HG02678 (cell line): ENCODE measurements around the gene TMEM131.
"Not testable (repeated sequence)": the region's sequence is repeated elsewhere in the genome, so short reads cannot be mapped to it uniquely, and the experiment has no call there.

Experiments used
- ATAC-seq: cut with Tn5 transposase; IDR thresholded peaks from one replicate; pipeline ENCODE4 v1.9.1; 2021; ENCODE audit warnings: mild to moderate bottlenecking, moderate library complexity; ENCODE audit not compliant: unreplicated experiment

The TMEM131 gene, protein sequence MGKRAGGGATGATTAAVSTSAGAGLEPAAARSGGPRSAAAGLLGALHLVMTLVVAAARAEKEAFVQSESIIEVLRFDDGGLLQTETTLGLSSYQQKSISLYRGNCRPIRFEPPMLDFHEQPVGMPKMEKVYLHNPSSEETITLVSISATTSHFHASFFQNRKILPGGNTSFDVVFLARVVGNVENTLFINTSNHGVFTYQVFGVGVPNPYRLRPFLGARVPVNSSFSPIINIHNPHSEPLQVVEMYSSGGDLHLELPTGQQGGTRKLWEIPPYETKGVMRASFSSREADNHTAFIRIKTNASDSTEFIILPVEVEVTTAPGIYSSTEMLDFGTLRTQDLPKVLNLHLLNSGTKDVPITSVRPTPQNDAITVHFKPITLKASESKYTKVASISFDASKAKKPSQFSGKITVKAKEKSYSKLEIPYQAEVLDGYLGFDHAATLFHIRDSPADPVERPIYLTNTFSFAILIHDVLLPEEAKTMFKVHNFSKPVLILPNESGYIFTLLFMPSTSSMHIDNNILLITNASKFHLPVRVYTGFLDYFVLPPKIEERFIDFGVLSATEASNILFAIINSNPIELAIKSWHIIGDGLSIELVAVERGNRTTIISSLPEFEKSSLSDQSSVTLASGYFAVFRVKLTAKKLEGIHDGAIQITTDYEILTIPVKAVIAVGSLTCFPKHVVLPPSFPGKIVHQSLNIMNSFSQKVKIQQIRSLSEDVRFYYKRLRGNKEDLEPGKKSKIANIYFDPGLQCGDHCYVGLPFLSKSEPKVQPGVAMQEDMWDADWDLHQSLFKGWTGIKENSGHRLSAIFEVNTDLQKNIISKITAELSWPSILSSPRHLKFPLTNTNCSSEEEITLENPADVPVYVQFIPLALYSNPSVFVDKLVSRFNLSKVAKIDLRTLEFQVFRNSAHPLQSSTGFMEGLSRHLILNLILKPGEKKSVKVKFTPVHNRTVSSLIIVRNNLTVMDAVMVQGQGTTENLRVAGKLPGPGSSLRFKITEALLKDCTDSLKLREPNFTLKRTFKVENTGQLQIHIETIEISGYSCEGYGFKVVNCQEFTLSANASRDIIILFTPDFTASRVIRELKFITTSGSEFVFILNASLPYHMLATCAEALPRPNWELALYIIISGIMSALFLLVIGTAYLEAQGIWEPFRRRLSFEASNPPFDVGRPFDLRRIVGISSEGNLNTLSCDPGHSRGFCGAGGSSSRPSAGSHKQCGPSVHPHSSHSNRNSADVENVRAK (N-terminal part only)

DNA sequence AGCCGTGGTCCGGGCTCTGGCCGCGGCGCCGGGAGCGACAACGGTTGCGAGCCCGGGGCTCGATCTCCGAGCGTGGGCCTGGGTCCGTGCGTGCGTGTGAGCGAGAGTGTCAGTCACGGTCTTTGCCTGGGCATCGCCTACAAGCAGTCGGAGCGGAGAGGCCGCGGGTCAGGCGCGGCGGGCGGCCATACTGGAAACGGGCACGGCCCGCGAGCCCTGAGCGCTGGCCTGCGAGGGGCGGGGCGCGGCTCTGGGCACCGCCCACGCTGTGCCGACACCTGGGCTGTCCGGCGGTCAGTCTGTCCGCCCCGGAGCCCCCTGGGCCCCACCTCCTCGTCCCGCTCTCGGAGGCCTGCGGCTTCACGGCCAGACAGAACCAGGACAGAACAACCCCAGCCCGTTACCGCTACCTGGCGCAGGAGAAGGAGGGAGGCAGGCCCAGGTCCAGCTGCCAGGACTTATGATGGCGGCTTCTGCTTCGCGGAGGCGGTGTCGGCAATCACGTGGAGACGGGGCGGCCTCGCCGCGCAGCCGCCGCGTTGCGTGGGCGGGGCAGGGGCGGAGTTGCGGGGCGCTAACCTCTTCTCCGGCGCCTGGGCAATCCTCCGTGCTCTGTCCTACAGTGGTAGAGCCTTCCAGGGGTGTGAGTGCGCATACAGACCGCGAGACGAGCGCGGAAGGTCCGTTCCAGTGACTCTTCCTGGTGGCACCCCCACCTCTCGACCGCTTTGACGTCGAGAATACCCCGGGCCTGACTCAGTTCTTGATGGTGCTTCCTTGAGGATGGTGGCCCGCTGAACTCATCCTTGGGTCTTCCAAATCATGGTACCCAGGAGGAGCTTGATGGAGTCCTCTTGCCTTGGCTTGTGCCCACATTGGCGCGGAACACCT, at the start of gene TMEM131:
Gene TMEM131, minus strand, starts transcription at position 215 of the 891 bp plus-strand sequence. CDS start 286 bp downstream, outside the sequence.
- peak; percentile 76 for ATAC-seq

DNA sequence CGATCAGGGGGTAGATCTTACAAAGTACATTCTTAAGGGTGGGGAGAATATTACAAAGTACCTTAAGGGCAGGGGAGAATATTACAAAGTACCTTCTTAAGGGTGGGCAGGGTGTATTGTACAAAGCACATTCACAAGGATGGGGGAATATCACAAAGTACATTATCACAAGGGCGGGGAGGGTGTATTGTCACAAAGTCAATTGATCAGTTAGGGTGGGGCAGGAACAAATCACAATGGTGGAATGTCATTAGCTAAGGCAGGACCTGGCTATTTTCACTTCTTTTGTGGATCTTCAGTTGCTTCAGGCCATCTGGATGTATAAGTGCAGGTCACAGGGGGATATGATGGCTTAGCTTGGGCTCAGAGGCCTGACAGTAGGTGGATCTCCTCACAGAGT, 49.0 kb upstream of the TMEM131 start:
- not testable (repeated sequence) for ATAC-seq

DNA sequence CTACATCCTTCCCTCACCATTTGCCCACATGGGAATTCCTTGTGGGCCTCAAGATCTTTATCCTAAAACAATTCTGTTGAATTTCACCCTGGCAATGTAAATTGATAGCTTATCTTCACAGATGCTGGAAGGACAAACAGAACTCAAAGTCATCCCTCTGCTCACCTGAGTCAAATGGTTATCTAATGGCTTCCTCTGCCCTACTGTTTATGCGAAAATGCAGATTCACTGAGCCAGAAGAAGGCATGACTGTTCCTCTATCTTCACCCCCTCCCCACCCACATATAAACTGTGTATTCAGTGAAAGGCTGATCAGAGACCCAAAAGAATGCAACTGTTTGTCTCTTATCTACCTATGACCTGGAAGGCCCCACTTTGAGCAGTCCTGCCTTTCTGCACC, 47.4 kb upstream of the TMEM131 start:
- ATAC-seq: no peak

DNA sequence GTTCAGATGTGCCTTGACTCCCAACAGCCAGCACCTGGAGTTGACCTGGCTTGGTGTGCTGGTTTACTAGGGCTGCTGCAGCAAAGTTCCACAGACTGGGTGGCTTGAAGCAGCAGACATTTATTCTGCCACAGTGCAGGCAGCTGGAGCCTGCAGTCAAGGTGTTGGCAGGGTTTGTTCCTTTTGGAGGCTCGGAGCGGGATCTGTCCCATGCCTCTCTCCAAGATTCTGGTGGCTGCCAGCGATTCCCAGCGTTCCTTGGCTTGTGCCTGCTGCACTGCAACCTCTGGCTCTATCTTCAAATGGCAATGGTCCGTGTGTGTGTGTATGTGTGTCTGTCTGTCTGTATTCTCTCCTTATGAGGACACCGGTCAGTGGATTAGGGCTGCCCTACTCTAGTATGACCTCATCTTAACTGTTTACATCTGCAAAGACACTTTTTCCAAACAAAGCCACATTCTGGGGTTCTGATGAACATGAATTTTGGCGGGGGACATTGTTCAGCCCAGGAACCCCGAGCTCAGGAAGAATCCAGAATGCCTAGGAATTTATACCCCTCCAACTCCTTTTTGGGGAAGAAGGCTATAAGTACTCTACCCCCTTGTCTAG, 44.7 kb upstream of the TMEM131 start:
- ATAC-seq: no peak

DNA sequence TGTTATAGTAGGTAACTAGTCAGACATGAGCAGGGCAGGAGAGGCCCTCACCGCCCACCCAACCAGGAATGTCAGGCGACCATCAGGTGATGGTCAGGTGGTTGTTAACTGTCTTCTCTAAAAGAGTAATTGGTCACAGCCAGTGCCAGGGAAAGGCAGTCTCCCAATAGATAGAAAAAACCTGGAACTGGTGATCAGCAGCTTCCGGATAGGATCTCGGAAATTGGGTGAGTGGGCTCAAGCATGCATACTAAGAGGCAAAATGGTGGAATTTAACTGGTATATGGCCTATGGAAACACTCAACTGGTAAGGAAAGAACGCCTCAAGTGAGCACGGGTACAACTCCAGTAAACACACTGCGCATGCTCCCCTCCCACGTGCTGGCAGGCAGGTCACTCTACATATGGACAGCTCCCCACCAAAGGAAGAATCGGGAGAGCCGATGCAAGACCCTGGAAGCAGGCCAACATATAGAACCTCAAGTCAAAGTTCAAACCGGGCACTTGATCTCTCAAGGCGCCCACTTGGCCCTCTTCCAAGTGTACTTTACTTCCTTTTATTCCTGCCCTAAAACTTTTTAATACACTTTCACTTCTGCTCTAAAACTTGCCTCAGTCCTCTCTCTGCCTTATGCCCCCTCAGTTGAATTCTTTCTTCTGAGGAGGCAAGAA, 43.5 kb upstream of the TMEM131 start:
- ATAC-seq: no peak

DNA sequence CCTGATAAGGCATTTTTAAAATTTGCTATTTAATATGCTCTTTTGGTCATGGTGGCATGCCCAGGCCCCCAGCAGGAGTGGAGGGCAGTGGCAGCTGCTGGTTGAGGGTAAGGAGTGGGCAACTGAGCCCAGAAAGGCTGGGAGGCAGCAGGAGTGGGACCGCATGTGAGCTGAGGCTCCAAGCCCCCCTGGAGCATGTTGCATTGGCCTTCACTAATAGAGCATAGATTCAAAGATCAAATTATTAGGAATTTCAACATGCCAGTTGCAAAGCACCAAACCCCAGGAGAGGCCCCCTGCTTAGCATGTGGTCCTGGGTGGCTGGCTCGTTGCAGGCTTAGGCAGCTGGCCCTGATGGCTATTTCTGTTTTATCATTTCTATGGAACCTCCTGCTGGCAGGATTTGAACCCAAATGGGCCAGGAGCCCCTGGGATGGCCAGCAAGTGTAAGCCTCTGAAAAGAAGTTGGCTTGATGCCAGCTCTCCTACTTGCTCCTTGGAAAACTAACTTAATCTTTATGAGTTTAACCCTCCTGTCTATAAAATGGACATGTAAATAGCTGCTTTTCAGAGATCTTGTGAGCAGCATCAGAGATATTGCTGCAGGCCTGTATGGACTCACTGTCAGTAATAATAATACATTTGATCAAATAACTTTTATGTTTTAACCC, 42.1 kb upstream of the TMEM131 start:
- ATAC-seq: no peak

DNA sequence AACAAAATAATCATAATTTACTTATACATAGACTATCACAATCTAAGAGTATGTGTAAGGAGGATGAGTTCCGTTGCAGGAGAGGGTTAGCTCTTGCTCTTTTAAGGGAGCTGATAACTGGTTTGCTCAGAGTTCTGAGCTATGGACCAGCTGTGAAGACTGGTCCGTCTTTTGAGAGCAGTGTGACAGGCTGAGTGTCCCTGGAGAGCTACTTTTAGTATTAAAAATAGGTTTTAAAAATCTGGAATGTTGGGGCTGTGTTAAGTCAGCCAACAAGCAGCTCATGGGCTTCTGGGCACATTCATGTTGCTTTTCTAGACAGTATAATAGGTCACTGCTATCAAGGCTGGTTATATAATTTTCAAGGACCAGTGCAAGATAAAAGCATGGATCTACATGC, 41.5 kb upstream of the TMEM131 start:
- no peak for ATAC-seq

DNA sequence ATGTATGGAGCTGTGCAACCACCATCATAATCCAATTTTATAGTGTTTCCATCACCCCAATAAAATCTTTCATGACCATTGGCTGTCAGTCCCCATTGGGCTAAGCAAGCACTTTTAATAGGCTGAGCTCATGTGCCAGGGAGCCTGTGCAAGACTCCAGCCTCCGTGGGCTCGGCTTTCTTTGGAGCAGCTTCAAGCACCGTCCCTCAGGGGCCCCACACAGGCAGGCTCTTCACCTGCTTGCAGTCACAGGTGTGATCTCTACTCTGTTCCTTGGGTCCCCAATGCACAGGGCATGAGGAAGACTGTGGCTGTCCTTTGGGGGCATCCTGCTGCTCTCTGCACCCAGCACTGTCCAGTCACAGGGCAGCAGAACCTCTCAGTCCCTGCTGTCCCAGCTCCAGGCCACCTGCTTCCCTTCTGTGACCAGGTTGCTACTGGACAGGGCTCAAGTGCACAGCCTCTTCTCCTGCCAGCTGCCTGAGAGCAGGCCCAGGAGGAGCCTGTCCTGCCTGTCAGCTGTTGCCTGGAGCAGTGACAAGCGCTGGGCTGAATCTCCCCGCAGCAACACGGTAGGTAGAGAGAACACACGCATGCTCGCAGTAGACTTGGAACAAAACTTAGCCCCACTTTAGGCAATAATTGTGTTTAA, 40.7 kb upstream of the TMEM131 start:
- ATAC-seq: no peak

DNA sequence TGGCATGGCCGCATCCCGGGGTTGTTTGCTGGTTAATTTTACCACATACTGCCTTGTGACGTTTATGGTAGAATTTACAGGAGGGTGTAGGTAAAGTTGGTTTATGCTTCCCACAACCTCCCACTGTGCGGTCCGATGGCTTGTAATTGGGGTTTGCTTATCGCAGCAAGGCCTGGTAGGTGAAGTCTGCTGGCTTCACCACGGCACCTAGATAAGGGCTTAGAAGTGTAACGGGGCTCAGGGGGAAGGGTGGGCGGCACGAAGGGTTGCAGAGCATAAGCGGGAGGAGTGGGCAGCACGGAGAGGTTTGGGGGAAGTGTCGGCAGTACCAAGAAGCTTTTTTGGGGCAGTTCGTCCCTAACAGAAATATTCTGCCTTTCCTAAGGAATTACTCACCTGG, 39.0 kb upstream of the TMEM131 start:
- no peak for ATAC-seq

DNA sequence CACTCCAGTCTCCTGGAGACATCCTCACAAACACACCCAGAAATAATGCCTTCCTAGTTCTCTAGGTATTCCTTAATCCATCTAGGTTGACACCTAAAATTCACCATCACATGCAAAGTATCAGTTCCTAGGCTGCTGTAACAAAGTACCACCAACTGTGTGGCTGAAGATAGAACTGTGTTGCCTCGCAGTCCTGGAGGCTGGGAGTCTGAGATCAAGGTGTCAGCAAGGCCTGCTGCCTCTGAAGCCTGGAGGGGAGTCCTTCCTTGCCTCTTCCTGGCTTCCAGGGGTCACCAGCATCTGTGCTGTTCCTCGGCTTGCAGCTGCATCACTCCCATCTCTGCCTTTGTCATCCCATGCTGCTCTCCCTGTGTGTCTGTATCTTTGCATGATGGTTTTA, 36.3 kb upstream of the TMEM131 start:
- ATAC-seq: no peak

DNA sequence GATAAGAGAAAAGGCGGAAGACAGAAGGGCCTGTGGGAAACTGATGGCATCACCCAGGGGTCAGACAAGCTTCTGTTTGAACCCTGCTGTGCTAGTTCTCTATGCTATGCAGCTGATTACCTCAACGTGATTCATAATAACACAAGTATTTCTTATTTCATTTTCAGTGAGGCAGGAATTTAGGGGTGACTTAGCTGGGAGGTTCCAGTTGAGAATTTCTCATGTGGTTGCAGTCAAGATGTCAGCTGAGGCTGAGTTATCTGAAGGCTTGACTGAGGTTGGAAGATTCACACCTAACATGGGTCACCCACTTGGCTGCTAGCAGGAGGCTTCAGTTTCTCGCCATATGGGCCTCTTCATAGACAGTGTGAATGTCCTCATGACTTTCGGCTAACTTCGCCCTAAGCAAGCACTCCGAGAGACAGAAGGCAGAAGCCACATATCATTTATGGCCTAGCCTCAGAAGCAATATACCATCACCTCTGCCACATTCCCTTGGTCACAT, 34.0 kb upstream of the TMEM131 start:
- no peak for ATAC-seq

DNA sequence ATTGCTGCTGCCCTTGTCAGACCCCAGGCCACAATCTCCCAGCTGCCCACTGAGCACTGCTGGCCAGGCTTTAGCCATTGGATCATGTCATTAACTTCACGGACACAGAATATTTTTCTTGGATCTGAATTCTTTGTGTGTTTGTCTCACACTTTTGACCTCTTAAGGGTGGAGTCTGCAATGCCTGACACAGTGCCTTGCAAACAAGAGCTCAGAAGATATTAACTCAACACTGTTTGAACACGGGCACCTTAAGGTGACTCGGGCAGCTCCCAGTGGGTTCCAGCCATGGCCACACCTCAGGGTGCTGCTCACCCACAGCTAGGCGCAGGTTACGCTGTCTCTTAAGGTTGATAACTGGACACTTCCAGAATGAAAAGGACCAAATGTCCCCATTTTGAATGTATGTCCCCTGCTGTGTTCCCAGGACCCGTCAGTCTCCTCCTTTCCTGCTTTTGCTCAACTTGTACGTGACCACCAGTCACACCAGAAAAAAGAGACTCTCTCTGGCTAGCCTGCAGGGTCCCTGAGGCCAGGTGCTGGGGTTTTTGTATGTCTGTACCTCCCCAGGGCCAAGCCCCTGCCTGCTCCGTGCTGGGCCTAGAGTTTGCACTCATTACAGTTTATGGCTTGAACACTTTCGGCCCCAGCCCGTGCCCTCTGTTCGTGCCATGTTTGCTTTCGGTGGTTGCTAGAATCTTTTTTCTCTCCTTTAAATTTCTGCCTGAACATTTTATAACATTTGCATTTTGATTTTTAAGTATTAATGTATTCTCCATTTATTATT, 33.4 kb upstream of the TMEM131 start:
- ATAC-seq: no peak

DNA sequence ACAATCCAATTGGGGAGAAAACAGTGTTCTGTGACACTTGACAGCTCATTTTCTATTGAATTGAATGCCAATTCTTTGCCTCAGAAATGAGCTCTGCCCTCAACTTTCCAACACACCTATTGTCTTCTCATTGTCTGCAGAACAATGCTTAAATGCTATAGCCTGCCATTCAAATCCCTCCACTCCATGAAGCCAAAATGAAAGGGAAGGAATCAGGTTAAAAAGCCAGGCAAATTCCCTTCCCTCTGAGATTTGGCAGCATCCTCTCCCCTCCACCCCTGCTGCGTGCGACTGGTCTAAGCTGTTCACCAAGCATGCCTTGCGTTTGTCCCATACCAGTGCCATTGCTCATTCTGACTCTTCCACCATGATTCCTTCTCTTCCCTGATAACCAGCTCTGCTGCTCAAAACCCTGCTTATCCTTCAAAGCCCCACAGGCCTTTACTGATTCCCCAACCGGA, 32.4 kb upstream of the TMEM131 start:
- no peak for ATAC-seq

DNA sequence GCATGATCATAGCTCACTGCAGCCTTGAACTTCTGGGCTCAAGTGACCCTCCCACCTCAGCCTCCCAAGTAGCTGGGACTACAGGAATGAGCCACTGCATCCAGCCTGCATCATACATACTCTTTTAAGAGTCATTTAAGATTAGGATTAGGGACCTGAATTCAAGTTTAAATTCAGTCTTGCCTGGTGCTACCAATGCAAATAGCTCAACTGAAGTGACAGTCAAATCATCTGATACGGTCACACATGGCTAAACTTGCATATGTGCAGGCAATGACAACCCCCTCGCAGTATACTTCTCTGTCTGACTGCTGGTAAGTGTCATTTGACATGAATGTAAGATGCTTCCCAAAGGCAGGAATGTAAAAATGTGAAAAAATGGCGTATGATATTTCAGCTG, 31.8 kb upstream of the TMEM131 start:
- peak; percentile 47 for ATAC-seq

DNA sequence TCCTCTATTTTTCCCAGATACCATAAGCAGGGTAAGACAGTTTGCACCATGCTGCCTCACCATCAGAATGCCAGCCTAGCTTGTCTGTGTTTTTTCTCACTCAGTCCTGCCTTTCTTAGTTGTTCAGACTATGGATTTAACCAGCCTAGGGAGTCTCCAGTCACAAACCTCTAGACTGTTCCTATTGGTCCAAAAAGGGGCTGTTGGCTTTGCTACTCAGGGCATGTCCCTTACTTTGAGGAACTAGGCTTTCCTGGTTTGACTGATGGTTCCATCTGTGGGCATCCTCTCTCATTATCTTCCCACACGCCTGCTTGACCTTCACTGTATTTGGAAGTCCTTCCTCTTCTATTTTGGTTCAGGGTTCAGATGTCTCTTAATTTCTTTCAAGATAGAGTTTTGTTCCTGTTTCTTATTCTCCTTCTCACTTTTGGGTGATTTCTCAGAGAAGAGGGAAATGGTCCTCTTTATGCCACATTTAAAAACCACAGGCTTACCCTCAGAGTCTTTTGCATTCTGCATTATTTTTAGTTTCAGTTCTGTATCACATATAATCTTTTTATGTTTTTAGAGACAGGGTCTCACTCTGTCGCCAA, 31.3 kb upstream of the TMEM131 start:
- ATAC-seq: peak; percentile 82

DNA sequence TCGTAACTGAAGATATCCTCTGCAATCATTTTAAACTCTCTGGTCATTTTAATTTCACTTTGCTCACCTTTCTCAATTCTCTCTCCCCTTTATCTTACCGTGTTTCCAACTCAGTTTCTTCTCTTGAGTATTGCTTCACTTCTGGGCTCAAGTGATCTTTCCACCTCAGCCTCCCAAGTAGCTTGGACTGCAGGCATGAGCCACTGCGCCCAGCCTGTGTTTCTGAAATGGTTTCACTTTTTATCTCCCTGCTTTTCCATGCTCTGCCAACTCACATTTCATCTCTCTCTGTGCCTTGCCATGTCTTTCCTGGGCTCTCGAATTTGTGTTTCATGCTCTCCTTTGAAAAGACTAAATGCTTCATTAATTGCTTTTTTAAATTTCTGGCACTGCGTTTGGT, 30.5 kb upstream of the TMEM131 start:
- no peak for ATAC-seq
